Activated B cell treated with CpG ODN at 0.5 μM for 24 hours (primary cell): ENCODE data around the gene CPA4. TPM values are rescaled to one million over a fixed set of nuclear protein-coding genes. Genes with fewer than 3 reads are reported as not detected.

Source experiments
- ATAC-seq: fragments of 200-7000 bp; cut with Tn5 transposase; one replicate; pipeline ENCODE4 v1.10.0; 2021; ENCODE audit warnings: low read depth, mild to moderate bottlenecking, moderate library complexity
- CTCF ChIA-PET: fragments of 350-600 bp; sonication (Branson Sonifier 250); formaldehyde crosslinking; loops from one replicate; lab custom pipeline; 2021; ENCODE audit warnings: antibody characterized with exemption; lab: Charles Lee
- POLR2A ChIA-PET: fragments of 350-600 bp; sonication (Branson Sonifier 250); formaldehyde crosslinking; loops from one replicate; lab custom pipeline; 2021; ENCODE audit warnings: antibody characterized with exemption; lab: Charles Lee
- DNase-seq: peaks from one replicate; pipeline ENCODE4 v3.0.0; 2022
- H3K27ac Mint-ChIP-seq: one replicate; pipeline ENCODE4 v1.8.0; 2020; ENCODE audit warnings: mixed read lengths
- H3K27me3 Mint-ChIP-seq: one replicate; pipeline ENCODE4 v1.8.0; 2021; ENCODE audit warnings: mixed read lengths
- H3K36me3 Mint-ChIP-seq: one replicate; pipeline ENCODE4 v1.8.0; 2021; ENCODE audit warnings: low read depth, mixed read lengths
- H3K4me1 Mint-ChIP-seq: one replicate; pipeline ENCODE4 v1.8.0; 2021; ENCODE audit warnings: mixed read lengths
- H3K4me3 Mint-ChIP-seq: one replicate; pipeline ENCODE4 v1.8.0; 2020; ENCODE audit warnings: mild to moderate bottlenecking, mixed read lengths
- H3K9me3 Mint-ChIP-seq: one replicate; pipeline ENCODE4 v1.8.0; 2020; ENCODE audit warnings: mixed read lengths
- CTCF ChIP-seq: fragments of 200-600 bp; IDR thresholded peaks from one replicate; pipeline ENCODE4 v1.8.0; 2022; ENCODE audit warnings: antibody characterized with exemption, mild to moderate bottlenecking
- intact Hi-C: fragments of 100-400 bp; cut with micrococcal nuclease; formaldehyde crosslinking; loops from one replicate; pipeline ENCODE4 v1.15.1; 2024
- total RNA-seq: library from RNA; stranded (reverse); gene quantifications from 2 replicates; pipeline ENCODE4 v1.2.3, GENCODE V29; 2022

Gene CPA4
- total RNA-seq, 1 donor from 2014 or later: not detected

- no peak for TF ChIP-seq CTCF
- POLR2A ChIA-PET: no interaction called here
These were observed 36.7 kb downstream of the CPA4 start for GRCh38 chr7:130329681-130330080.

GRCh38 chr7:130332259-130333053, 39.5 kb downstream of the CPA4 start:
- H3K27me3 Mint-ChIP-seq: no peaks in the 10 kb centered on the region
- no peaks in the 10 kb centered on the region for H3K4me1 Mint-ChIP-seq
- no peak overlapping the region for H3K4me3 Mint-ChIP-seq
- no peaks in the 10 kb centered on the region for H3K36me3 Mint-ChIP-seq
- ATAC-seq: no peak
- H3K9me3 Mint-ChIP-seq: no peaks in the 10 kb centered on the region
- CTCF ChIA-PET: no interaction called here
- no peak overlapping the region for H3K27ac Mint-ChIP-seq
- no peak for TF ChIP-seq CTCF
- POLR2A ChIA-PET: no interaction called here
- intact Hi-C loops: no loop called here
- no peak for DNase-seq

More at GRCh38 chr7:130329681-130330080, 36.7 kb downstream of the CPA4 start:
- no peak overlapping the region for H3K4me3 Mint-ChIP-seq
- no peak for DNase-seq
- no peaks in the 10 kb centered on the region for H3K36me3 Mint-ChIP-seq
- H3K27ac Mint-ChIP-seq: no peak overlapping the region
- CTCF ChIA-PET: no interaction called here
- no peaks in the 10 kb centered on the region for H3K9me3 Mint-ChIP-seq
- no peaks in the 10 kb centered on the region for H3K4me1 Mint-ChIP-seq
- intact Hi-C loops: no loop called here
- no peaks in the 10 kb centered on the region for H3K27me3 Mint-ChIP-seq
- no peak for ATAC-seq

- no peaks in the 10 kb centered on the region for H3K27me3 Mint-ChIP-seq
- POLR2A ChIA-PET: no interaction called here
These were observed 40.9 kb downstream of the CPA4 start for GRCh38 chr7:130333832-130334231.

GRCh38 chr7:130334274-130334673, 41.3 kb downstream of the CPA4 start:
- Mint-ChIP-seq H3K27me3 (no peaks in the 10 kb centered on the region), H3K36me3 (no peaks in the 10 kb centered on the region), H3K27ac (no peak overlapping the region), H3K4me3 (no peak overlapping the region), H3K4me1 (no peaks in the 10 kb centered on the region), H3K9me3 (no peaks in the 10 kb centered on the region)
- no peak for TF ChIP-seq CTCF
- CTCF ChIA-PET: no interaction called here
- intact Hi-C loops: no loop called here
- no peak for DNase-seq
- ATAC-seq: no peak
- POLR2A ChIA-PET: no interaction called here

More at GRCh38 chr7:130333832-130334231, 40.9 kb downstream of the CPA4 start:
- CTCF ChIA-PET: no interaction called here
- no peak overlapping the region for H3K27ac Mint-ChIP-seq
- H3K36me3 Mint-ChIP-seq: no peaks in the 10 kb centered on the region
- TF ChIP-seq CTCF: no peak
- no peaks in the 10 kb centered on the region for H3K4me1 Mint-ChIP-seq
- no peak for DNase-seq
- no peaks in the 10 kb centered on the region for H3K9me3 Mint-ChIP-seq
- no peak overlapping the region for H3K4me3 Mint-ChIP-seq
- intact Hi-C loops: no loop called here
- ATAC-seq: no peak

- no peak overlapping the region for H3K27ac Mint-ChIP-seq
- no peaks in the 10 kb centered on the region for H3K36me3 Mint-ChIP-seq
- H3K9me3 Mint-ChIP-seq: no peaks in the 10 kb centered on the region
- ChIA-PET POLR2A (no interaction called here), CTCF (no interaction called here)
- intact Hi-C loops: no loop called here
- ATAC-seq (no peak), DNase-seq (no peak)
- no peaks in the 10 kb centered on the region for H3K27me3 Mint-ChIP-seq
- H3K4me1 Mint-ChIP-seq: no peaks in the 10 kb centered on the region
- no peak for TF ChIP-seq CTCF
- H3K4me3 Mint-ChIP-seq: no peak overlapping the region
These were observed 44.5 kb downstream of the CPA4 start for GRCh38 chr7:130337410-130337971.
